NCI-H2227 treated with DMSO at 0.1 percent for 48 hours (cell line): ENCODE data around the gene GSE1.

Experiments
- DNase-seq: peaks from one replicate; lab custom pipeline; 2025; lab: John Stamatoyannopoulos, UW

Gene GSE1

DNA sequence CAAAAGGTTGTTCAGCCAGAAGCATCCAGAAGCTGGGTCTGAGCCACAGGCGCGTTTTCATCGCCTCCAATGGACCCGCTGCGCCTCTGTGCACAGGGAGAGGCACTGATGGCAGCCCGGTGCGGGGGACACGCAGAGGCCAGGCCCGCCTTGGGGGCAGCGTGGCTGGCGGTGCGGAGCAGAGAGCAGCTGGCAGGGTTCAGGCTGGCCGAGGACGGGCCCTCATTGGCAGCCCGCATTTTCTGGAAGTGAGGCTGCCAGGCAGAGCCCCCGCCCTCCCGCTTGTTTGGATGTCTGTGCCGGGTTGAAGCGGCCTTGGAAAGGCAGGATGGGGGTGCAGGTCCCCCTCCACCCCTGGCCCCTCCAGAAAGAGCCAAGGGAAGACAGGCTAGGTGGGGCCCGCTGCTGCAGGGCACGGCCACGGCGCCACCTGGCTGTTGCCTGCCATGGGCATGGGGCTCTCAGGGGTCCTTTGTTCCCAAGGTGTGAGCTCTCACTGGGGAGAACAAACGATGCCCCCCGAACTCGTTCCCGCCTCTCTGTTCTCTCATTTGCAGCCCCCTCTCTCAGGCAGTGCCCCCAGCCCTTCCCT is 18.8 kb downstream of the GSE1 start:
- DNase-seq, result no peak

GRCh38 chr16:85632709-85633437 is 19.8 kb downstream of the GSE1 start:
- no peak for DNase-seq

GRCh38 chr16:85633438-85633743 is 20.3 kb downstream of the GSE1 start:
- DNase-seq, result no peak

GRCh38 chr16:85633888-85634287 is 20.8 kb downstream of the GSE1 start:
- no peak for DNase-seq

GRCh38 chr16:85634747-85635544 is 21.8 kb downstream of the GSE1 start:
- DNase-seq, result no peak

- no peak for DNase-seq
These were observed 22.5 kb downstream of the GSE1 start for GRCh38 chr16:85635545-85636140.

DNA sequence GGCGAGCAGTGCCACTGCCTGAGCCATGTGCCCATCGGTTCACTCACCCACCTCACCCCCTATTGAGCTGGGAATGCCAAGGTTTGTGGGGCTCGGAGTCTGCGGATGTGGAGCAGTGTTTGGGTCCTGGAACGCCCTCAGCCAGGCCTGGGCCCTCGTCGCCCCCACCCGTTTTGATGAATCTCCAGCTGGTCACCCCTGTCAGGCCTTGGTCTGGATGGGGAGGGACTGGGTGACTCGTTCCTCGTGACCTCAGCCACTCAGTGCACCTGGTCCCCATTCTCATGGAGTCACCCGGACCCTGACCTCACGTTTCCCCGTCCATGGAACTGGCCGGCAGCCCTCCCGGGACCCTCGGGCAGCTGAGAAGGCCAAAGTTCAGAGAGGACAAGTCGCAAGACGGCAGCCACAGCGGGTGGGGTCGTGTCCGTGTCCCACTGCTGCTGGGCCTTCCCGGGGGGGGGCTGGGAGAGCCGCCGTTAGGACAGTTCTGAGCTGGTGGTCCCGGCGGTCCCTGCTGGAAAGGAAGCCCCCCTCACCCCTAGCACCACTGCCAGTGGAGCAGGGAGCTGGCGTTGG is 23.2 kb downstream of the GSE1 start:
- no peak for DNase-seq

GRCh38 chr16:85637061-85637807 is 24.1 kb downstream of the GSE1 start:
- no peak for DNase-seq

GRCh38 chr16:85637808-85638647 is 24.9 kb downstream of the GSE1 start:
- DNase-seq, result no peak

- no peak for DNase-seq
These were observed 25.7 kb downstream of the GSE1 start for GRCh38 chr16:85638695-85639409.

- DNase-seq, result no peak
These were observed 26.6 kb downstream of the GSE1 start for GRCh38 chr16:85639529-85640253.

DNA sequence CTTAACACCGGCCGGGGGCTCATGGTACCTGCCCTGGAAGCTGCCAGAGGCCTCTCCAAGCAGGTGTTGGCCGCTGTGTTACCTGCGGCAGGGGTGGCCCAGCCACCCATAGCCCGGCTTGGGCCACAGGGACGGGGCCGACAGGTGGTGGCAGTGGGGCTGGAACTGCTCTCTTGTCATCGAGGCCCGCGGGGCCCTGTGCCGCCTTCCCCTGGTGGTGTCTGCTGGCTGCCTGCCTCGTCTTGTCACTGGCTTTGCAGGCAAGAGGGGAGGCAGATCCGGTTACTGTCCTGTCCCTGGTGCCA is 27.1 kb downstream of the GSE1 start:
- no peak for DNase-seq

DNA sequence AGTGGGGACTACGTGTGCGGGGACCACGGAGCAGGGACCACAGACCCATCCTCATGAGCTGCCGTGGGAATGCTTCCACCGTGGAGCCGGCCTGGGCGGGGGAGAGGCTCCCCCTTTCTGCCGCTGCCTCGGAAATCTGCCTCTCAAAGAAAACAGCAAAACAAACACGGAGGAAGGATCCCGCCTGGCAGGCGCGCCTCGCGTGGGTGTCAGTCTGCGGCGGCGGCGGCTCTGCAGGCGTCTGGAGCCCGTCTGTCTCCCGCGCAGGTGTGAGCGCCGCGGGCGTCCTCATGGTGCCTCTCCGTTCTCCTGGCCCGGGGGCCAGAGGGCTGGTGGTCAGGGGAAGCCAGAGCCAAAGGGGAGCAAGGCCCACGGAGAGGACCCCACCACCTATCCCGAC is 27.5 kb downstream of the GSE1 start:
- DNase-seq, result no peak

GRCh38 chr16:85641305-85641704 is 28.2 kb downstream of the GSE1 start:
- DNase-seq, result no peak

DNA sequence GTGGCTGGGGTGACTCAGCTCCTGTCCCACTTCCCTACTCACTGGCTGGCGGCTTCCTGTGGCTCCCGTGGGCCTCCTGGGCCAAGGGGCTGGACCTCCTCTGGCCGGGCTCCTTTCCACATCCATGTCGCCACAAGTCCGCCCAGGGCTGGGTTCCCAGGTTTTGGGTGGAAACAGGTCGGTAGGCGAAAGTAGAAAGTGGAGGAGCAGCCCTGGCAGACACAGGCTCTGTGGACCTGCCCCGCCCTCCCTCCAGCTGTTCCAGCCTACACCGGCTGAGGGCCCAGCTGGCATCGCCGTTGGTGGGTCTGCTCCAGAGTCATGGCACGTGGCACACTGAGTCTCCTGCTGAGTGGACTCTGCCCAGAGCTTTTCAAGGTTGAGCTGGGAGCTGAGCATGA is 28.7 kb downstream of the GSE1 start:
- DNase-seq, result no peak

- no peak for DNase-seq
These were observed 29.7 kb downstream of the GSE1 start for GRCh38 chr16:85642762-85643358.

GRCh38 chr16:85643631-85644030 is 30.5 kb downstream of the GSE1 start:
- DNase-seq, result no peak

DNA sequence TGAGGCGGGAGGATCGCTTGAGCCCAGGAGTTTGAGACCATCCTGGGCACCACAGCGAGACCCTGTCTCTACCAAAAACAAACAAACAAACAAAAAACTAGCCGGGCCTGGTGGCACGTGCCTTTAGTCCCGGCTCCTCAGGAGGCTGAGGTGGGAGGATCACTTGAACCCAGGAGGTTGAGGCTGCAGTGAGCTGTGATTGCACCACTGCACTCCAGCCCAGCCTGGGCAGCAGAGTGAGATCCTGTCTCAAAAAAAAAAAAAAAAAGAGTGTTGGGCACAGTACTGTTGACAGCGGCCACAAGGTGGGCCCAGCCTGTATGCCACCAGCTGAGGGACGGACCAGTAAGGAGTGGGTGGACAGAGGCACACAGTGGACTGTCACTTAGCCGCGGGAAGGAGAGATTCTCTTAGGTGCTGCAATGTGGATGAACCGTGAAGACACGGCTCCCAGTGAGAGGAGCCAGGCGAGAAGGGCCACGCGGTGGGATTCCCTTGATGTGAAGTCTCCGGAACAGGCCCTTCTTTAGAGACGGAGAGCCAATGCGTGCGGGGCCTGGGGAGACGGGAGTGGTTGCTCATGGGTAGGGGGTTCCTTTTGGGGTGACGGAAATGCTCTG is 31.1 kb downstream of the GSE1 start:
- no peak for DNase-seq

GRCh38 chr16:85645021-85645589 is 32.0 kb downstream of the GSE1 start:
- no peak for DNase-seq
